Right cardiac atrium (tissue), 5 donors: Measurements from ENCODE around the gene ZDHHC1. TPM values are rescaled to one million over a fixed set of nuclear protein-coding genes. Genes with fewer than 3 reads are reported as not detected.
"Not testable (repeated sequence)": the region's sequence is repeated elsewhere in the genome, so short reads cannot be mapped to it uniquely, and the experiment has no call there.

Source experiments
- ATAC-seq, 2 donors: fragments of 200-7000 bp; cut with Tn5 transposase; one replicate each; pipeline versions ENCODE4 v1.8.0 to v1.9.1; 2020; ENCODE audit warnings: moderate library complexity in 2 of 2, mild to moderate bottlenecking in 1 of 2
- DNase-seq, 3 donors: peaks; one replicate each; pipeline ENCODE4 v3.0.0-alpha.2; 2020
- H3K27ac ChIP-seq: one replicate; pipeline ENCODE4 v1.5.1; 2013; ENCODE audit warnings: mild to moderate bottlenecking, low read length, control low read depth, moderate library complexity
- H3K27me3 ChIP-seq: one replicate; pipeline ENCODE4 v1.6.1; 2013; ENCODE audit not compliant: control insufficient read depth, insufficient read depth
- H3K4me1 ChIP-seq: one replicate; pipeline ENCODE4 v1.6.1; 2013; ENCODE audit warnings: low read length; ENCODE audit not compliant: control insufficient read depth, insufficient read depth
- H3K4me3 ChIP-seq: one replicate; pipeline ENCODE4 v1.5.1; 2013; ENCODE audit warnings: low read length, control low read depth
- H3K9me3 ChIP-seq: one replicate; pipeline ENCODE4 v1.6.1; 2013; ENCODE audit warnings: low read length; ENCODE audit not compliant: control insufficient read depth
- WGBS: extraction: QIAGEN DNeasy Blood & Tissue Kit; methylation state at CpG from one replicate; pipeline ENCODE4 v1.1.7; 2013; 5-methylcytosine and 5-hydroxymethylcytosine counted together
- intact Hi-C, 4 donors: fragments of 100-400 bp; cut with DNase I; formaldehyde crosslinking; loops; one replicate each; pipeline versions ENCODE4 v1.11.0 to v1.14.0; 2022 to 2023
- polyA plus RNA-seq: library from polyadenylated mRNA; stranded (reverse); fragments of 200-250 nt; gene quantifications from one replicate; pipeline ENCODE4 v1.2.3, GENCODE V29; 2013
- total RNA-seq, 4 donors: library from RNA; stranded (reverse); fragmentation: NEBNext Ultra II Directional; extraction: Animal tissue kit (Norgen Biotek cat#: 25700); gene quantifications; one replicate each; pipeline ENCODE4 v1.2.1, GENCODE V29; 2021
- donor health status: healthy with polysubstance abuse.
- donor health status: DM: no; HTN: yes; CAD: no.
- donor health status: DM: no; HTN: no; CAD: no.
- donor health status: DM: no; HTN: yes; CAD: no; lungs with severe emphysema.
- donor health status: DM: yes; HTN: yes; CAD: no.

ZDHHC1 gene
- total and polyA plus RNA-seq, 5 donors, result 5.2 to 10.4 (median 6.4) TPM

GRCh38 chr16:67423015-67423414, 6.7 kb upstream of the ZDHHC1 start:
- Histone ChIP-seq H3K27ac (no peak overlapping the region), H3K4me3 (no peak overlapping the region), H3K27me3 (no peaks in the 10 kb centered on the region), H3K9me3 (no peaks in the 10 kb centered on the region), H3K4me1 (no peaks in the 10 kb centered on the region)
- intact Hi-C loops, result loop anchor here in 1 of 4 donors (10.0 kb wide), 1 partner anchor 92 kb away; no protein-coding TSS in a partner anchor
- peak in 1 of 3 donors; percentile 5 for DNase-seq
- ATAC-seq, result no peak
- 87% methylated on average over 5 of the region's 5 CpGs for WGBS

- DNase-seq (peak in 1 of 3 donors; percentile 1), ATAC-seq (no peak)
- H3K4me1 ChIP-seq, result no peaks in the 10 kb centered on the region
- no peak overlapping the region for H3K27ac ChIP-seq
- no peaks in the 10 kb centered on the region for H3K27me3 ChIP-seq
- H3K9me3 ChIP-seq, result no peaks in the 10 kb centered on the region
- no peak overlapping the region for H3K4me3 ChIP-seq
- 77% methylated on average over 4 of the region's 4 CpGs for WGBS
- intact Hi-C loops, result loop anchor here in 1 of 4 donors (10.0 kb wide), 1 partner anchor 94 kb away; no protein-coding TSS in a partner anchor
These were observed 4.8 kb upstream of the ZDHHC1 start for GRCh38 chr16:67421030-67421429.

GRCh38 chr16:67419931-67420330, 3.7 kb upstream of the ZDHHC1 start:
- Histone ChIP-seq H3K27me3 (no peaks in the 10 kb centered on the region), H3K9me3 (no peaks in the 10 kb centered on the region), H3K4me3 (no peak overlapping the region), H3K4me1 (no peaks in the 10 kb centered on the region), H3K27ac (no peak overlapping the region)
- ATAC-seq (no peak), DNase-seq (peak in 1 of 3 donors; percentile 18)
- WGBS, result 78% methylated on average over 3 of the region's 3 CpGs
- intact Hi-C loops, result loop anchor here in 2 of 4 donors (10.0 kb wide), 2 partner anchors 95 to 415 kb away; no protein-coding TSS in a partner anchor

- Histone ChIP-seq H3K9me3 (no peaks in the 10 kb centered on the region), H3K4me3 (no peak overlapping the region), H3K4me1 (no peaks in the 10 kb centered on the region), H3K27ac (no peak overlapping the region), H3K27me3 (no peaks in the 10 kb centered on the region)
- intact Hi-C loops, result loop anchor here in 1 of 4 donors (10.0 kb wide), 1 partner anchor 415 kb away; no protein-coding TSS in a partner anchor
- ATAC-seq (no peak), DNase-seq (peak in 1 of 3 donors; percentile 18)
- 85% methylated on average over 3 of the region's 3 CpGs for WGBS
These were observed 3.2 kb upstream of the ZDHHC1 start for GRCh38 chr16:67419502-67419901.

GRCh38 chr16:67417333-67418061, 1.2 kb upstream of the ZDHHC1 start:
- H3K4me1 ChIP-seq, result no peaks in the 10 kb centered on the region
- H3K4me3 ChIP-seq, result no peak overlapping the region
- 84% methylated on average over 2 of the region's 2 CpGs for WGBS
- H3K27ac ChIP-seq, result no peak overlapping the region
- no peaks in the 10 kb centered on the region for H3K9me3 ChIP-seq
- intact Hi-C loops, result loop anchor here in 1 of 4 donors (10.0 kb wide), 1 partner anchor 413 kb away; no protein-coding TSS in a partner anchor
- no peak for ATAC-seq
- H3K27me3 ChIP-seq, result no peaks in the 10 kb centered on the region
- peak in 1 of 3 donors; percentile 3 for DNase-seq

- H3K4me3 ChIP-seq, result peak overlapping the region; percentile 62
- intact Hi-C loops, result loop anchor here in 1 of 4 donors (10.0 kb wide), 1 partner anchor 411 kb away; no protein-coding TSS in a partner anchor
- H3K4me1 ChIP-seq, H3K9me3 ChIP-seq, H3K27me3 ChIP-seq, ATAC-seq, H3K27ac ChIP-seq: not testable (repeated sequence)
- 89% methylated on average over 19 of the region's 19 CpGs for WGBS
- peak in 1 of 3 donors; percentile 49 for DNase-seq
These were observed 856 bp downstream of the ZDHHC1 start for GRCh38 chr16:67415421-67415820.

- DNase-seq, result no peak
- intact Hi-C loops, result loop anchor here in 1 of 4 donors (10.0 kb wide), 1 partner anchor 409 kb away; no protein-coding TSS in a partner anchor
- Histone ChIP-seq H3K27me3 (no peaks in the 10 kb centered on the region), H3K27ac (no peak overlapping the region), H3K4me1 (no peaks in the 10 kb centered on the region), H3K9me3 (no peaks in the 10 kb centered on the region), H3K4me3 (no peak overlapping the region)
- 63% methylated on average over 6 of the region's 6 CpGs for WGBS
- ATAC-seq, result no peak
These were observed 2.0 kb downstream of the ZDHHC1 start for GRCh38 chr16:67413978-67414911.

GRCh38 chr16:67412294-67412693, 4.0 kb downstream of the ZDHHC1 start:
- Histone ChIP-seq H3K9me3 (no peaks in the 10 kb centered on the region), H3K4me1 (no peaks in the 10 kb centered on the region), H3K4me3 (no peak overlapping the region), H3K27me3 (no peaks in the 10 kb centered on the region), H3K27ac (no peak overlapping the region)
- intact Hi-C loops, result loop anchor here in 1 of 4 donors (10.0 kb wide), 1 partner anchor 407 kb away; no protein-coding TSS in a partner anchor
- WGBS, result 42% methylated on average over 2 of the region's 2 CpGs
- no peak for ATAC-seq
- DNase-seq, result peak in 1 of 3 donors; percentile 2

GRCh38 chr16:67411339-67411738, 4.9 kb downstream of the ZDHHC1 start:
- H3K9me3 ChIP-seq, result no peaks in the 10 kb centered on the region
- no peaks in the 10 kb centered on the region for H3K4me1 ChIP-seq
- H3K27ac ChIP-seq, result no peak overlapping the region
- 95% methylated on average over 3 of the region's 3 CpGs for WGBS
- DNase-seq (no peak), ATAC-seq (no peak)
- no peak overlapping the region for H3K4me3 ChIP-seq
- no peaks in the 10 kb centered on the region for H3K27me3 ChIP-seq
- intact Hi-C loops, result loop anchor here in 1 of 4 donors (10.0 kb wide), 1 partner anchor 407 kb away; no protein-coding TSS in a partner anchor

GRCh38 chr16:67409631-67410030, 6.6 kb downstream of the ZDHHC1 start:
- intact Hi-C loops, result loop anchor here in 3 of 4 donors (10.0 kb wide), 3 partner anchors 125 to 405 kb away; no protein-coding TSS in a partner anchor
- no peaks in the 10 kb centered on the region for H3K27me3 ChIP-seq
- H3K9me3 ChIP-seq, result no peaks in the 10 kb centered on the region
- whole genome bisulfite sequencing, result 85% methylated on average over 9 of the region's 9 CpGs
- peak in 1 of 3 donors; percentile 51 for DNase-seq
- no peak overlapping the region for H3K27ac ChIP-seq
- peaks cover 5% of the 10 kb centered on the region for H3K4me1 ChIP-seq
- ATAC-seq, result no peak
- no peak overlapping the region for H3K4me3 ChIP-seq
